Superior temporal gyrus (tissue), 1 donor: ENCODE results near the gene TCF7L2.
"Not testable (repeated sequence)": the region's sequence is repeated elsewhere in the genome, so short reads cannot be mapped to it uniquely, and the experiment has no call there.

Source experiments
- DNase-seq: peaks from one replicate; pipeline ENCODE4 v3.0.0-alpha.2; 2016; ENCODE audit errors: extremely low spot score

TCF7L2 gene

DNA sequence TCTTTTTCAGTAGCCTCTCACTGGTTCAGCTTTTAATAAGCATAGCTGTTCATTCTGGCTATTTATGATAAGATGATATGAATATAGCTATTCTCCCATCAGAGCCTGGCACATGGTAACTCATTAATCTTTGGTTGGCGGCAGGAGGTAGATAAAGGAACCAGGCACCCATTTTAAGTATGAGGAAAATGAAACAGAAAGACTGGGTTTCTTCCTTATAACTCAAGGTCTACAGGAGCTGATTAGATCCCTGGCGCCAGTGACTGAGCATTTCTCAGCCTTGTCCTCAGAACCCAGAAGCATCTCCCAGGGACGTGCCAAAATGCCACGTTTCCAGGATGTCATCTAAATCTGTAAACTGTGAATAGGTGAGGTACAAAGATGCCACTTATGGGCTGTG lies 141.9 kb downstream of the TCF7L2 start:
- no peak for DNase-seq

GRCh38 chr10:113093188-113094113 lies 143.4 kb downstream of the TCF7L2 start:
- DNase-seq, result no peak

DNA sequence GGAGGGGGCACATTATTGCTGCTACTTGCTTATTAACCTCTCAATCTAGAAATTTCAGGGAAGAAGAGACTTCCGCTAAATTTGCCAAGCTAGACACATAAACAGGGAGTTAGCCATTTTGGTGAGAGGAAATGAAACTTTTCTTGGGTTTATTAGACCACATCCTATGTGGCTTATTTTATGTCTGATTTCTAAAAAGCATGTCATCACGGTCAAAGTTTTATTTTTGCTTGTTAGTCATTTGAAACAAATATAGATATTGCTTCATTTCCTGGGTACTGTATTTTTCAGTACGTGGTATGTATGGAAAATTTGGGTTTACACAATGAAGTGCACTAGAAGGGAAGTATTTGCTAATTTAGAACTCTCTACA lies 144.1 kb downstream of the TCF7L2 start:
- no peak for DNase-seq

DNA sequence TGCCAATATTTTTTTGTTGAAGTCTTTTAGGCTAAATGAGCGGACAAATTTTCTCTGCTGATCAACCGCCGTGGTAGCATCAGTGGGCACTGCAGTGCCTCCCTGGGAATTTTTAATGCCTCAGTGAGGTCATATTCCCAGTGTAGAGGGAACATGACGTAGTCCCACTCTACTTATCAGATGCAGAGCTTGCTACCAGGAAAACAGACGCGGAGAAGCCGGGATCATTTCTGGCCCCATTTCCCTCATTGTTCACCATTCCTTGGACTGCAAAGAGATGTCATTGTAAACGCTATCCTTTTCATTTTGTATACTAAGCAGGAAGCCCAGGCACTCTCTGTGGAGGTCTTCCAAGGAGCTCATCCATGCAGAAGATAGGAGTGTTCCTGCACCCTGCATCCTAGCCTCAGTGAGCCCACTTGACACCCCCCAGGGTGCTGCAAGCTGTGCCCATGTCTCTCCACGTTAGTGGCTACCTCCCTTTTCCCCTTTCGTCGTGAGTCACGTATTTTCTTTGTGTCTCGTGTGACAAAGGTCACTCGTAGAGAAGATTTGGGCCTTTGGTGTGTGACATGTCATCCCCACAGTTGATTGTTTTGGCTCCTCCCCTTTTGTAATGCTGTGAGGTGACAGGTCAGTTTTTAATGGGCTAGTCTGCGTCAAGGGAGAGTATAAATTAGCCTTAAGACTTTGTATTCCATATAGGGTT lies 145.5 kb downstream of the TCF7L2 start:
- DNase-seq, result no peak

DNA sequence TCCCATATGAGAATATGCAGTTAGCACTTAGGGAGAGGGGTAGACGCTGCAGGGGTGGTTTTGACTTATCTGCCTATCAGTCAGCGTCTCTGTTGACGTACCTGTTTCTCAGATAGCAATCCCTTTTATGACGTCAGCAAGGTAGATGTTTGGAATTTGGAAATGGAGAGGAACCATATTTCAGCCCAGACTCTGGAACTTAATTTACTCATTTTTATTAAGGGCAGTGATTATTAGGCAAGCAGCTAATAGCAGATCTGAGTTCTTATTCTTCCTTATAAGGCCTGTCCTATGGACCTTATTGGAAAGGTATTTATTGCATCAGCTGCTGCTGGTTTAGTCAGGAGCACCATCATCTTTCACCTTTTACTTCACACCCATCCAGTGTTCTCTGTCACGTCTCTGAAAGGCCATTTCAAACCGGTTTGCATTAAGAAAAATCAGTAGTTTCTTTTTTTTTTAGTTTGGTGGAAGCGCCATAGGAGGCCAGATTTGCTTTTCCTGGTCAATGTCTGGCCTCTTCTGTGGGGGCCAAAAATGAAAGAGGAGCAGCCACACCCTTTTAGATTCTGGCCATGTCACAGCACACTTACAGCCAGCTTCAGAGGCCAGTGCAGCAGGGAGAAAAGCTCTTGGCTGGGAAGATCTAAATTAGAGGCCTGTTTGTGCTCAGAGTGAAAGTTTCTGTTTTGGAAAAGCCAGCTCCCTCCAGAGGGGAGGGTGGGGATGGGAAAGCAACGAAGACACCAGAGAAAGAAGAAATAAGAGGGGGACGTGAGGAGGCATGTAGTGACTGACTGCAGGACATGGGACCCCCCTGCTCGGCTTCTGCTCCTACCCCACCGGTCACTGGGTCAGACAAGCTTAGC lies 146.3 kb downstream of the TCF7L2 start:
- DNase-seq, result no peak

DNA sequence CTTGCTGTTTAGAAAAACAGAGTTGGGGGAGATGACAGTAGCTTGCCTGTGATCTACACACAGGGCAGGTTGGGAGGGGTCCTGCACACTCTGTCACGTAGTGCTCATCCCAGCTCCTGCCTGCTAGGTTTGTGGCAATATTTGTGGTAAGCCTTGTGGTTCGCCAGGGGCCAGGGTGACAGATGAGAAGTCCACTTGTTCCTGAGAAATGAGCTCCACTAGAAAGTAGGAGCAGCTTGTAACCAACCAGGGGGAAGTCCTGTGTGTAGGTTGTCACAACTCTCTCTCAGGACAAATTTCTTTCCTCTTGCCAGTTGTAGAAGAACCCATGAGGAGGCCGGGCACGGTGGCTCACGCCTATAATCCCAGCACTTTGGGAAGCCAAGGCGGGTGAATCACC lies 147.0 kb downstream of the TCF7L2 start:
- DNase-seq, result no peak

DNA sequence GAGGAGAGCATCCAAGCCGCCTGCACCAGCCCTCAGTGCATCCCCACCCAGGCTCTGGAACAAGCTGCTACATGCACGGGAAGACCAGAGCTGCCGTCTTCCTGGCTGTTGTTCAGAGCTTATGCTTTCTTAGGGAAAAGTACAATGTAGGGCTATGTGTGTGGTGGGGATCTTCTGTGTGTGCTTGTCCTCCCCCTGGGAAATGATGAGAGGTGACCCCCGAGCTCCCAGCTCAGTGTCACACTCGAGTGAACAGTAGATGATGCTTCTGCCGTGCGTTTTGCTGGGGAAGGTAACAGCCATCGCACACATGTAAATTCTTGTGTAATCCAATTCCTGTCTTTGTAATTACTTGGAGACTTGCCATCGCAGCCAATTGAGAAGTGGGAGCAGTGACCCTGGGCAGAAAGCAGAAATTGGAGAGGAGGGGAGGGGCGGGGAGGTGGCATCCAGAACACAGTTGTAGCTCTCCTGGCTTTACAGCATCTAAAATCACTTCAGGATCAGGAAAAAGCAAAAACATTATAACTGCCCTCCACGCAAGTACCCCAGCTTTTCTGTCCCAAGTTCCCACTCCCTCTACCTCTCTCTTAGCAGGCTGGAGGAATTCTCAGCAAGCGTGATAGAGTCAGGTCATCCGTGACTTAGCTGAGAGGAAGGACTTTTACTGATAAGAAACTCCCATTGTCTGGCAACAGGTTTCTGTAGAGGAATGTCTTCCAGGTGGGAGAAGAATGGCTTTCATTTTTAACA lies 149.6 kb downstream of the TCF7L2 start:
- no peak for DNase-seq

- no peak for DNase-seq
Observed at GRCh38 chr10:113100281-113100680, 150.2 kb downstream of the TCF7L2 start.

DNA sequence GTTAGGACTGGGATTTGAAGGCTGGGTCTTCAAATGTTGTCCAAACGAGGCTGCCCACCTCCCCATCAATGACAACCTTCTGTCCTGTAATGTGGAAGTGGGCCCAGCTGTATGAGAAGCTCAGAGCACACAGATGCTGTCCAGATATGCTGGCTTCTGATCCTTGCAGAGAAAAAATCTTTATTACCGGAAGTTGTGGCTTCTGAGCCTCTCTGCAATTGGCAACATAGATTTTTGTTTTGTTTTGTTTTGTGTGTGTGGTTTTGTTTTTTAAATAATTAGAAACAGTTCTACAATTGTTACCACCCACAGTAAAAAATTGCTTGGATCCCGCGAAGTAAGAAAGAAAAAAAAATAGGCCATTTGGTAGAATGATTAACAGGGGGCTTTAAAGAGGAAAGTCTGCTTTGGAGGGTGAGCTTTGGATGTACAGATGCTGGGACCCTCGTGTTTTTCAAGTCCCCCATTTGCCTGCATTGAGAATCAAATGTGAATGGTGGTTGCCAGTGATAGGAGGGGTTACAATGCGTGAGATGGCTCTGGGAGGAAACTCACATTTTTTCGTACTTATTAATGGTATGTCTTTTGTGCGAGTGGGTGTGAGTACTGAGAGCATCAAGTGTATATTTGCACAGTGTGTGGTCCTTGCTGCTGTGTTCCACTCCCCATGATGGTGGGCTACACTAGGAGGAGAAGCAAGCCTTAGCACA lies 153.2 kb downstream of the TCF7L2 start:
- DNase-seq, result no peak

DNA sequence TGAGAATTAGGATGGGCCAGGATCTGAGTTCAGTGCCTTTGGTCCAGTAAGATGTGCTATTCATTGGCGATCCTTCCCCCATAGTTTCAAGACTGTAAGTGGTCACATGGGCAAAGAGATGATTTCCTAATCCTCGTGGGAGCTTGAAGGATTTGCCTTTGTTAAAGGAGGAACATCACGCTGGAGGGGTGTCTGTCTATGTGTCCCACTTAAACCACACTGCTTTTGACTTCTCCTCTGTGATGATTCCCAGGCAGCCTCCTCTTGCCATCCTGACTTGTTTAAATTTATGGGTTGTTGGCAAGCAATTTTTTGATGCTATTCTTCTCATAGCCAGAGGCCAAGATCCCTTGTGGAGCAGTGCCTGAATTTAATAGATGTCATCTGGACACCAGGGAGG lies 154.0 kb downstream of the TCF7L2 start:
- DNase-seq, result no peak

DNA sequence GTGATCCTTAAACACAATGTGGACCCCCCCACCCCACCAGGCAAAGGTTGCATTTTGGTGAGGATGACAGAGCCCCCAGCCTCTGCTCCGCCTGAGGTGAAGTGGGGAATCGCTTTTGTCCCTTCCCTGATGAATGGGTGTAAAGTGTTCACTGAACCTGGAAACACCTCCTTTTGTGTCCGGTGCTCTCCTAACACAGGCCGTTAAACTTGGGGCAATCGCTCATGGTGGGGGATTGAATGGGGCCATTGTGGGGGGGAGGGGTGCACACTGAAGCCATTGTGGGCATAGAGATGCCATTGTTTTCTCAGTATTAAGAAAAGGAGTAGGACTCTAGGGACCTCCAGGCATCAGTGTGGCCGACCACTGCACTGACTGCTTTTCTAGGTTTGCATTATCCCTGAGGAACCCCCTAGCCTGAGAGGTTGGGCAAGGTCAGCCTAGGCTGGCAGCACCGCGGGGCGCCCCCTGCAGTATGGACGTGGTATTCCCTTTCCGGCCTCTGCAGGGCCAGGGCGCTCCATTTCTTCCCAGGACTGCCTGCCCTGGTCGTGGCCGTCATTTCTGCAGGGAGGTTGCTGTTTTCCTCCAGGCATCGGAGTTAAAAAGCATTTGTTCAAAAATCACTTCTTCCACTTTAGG lies 158.3 kb downstream of the TCF7L2 start:
- DNase-seq, result no peak

GRCh38 chr10:113108948-113109347 lies 158.9 kb downstream of the TCF7L2 start:
- no peak for DNase-seq

GRCh38 chr10:113109482-113109881 lies 159.4 kb downstream of the TCF7L2 start:
- DNase-seq, result not testable (repeated sequence)

- DNase-seq, result no peak
Observed at GRCh38 chr10:113111260-113111659, 161.2 kb downstream of the TCF7L2 start.

DNA sequence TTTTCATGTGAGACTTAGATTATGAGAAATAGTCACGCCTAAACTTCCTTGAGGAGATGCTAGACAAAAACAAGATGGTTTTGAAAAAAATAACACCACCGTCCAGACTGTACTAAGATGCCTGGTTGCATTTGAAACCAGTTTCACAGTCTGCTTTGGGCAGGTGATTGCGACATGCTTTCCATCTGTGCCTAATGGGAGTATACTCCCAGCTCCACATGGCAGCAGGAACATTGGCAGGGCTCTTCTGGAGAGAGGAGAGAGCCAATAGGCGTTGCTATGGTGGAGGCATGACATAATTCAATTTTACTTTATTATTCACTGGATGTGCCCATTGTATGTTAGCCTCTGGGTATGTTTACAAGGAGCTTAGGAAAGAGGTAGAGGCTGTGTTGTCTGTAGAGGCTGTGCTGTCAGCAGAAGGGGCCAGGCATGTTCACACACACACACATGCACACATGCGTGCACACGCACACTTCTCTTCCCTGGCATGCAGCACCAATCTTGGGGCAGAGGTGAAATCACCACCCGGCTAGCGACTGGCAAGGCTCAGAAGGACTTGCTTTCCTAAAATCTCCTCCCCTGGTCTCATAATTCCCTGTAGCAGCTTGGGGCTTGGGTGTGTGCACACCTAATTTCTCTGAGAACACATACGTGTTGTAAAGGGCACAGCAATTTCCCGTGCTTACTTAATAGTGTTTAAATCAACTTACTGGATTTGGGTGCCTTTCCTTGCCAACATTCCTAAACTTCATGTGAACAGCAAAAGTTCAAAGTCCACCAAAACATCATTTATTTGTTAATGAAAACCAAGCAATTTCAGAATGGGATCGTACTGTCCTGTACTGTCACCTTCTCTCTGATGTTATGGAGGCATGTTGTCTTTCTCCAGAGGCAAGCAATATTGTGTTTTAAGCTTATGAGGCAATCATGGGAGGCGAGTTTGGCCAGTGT lies 162.1 kb downstream of the TCF7L2 start:
- DNase-seq, result no peak

GRCh38 chr10:113113241-113113640 lies 163.2 kb downstream of the TCF7L2 start:
- no peak for DNase-seq

GRCh38 chr10:113113918-113114317 lies 163.9 kb downstream of the TCF7L2 start:
- DNase-seq, result no peak

DNA sequence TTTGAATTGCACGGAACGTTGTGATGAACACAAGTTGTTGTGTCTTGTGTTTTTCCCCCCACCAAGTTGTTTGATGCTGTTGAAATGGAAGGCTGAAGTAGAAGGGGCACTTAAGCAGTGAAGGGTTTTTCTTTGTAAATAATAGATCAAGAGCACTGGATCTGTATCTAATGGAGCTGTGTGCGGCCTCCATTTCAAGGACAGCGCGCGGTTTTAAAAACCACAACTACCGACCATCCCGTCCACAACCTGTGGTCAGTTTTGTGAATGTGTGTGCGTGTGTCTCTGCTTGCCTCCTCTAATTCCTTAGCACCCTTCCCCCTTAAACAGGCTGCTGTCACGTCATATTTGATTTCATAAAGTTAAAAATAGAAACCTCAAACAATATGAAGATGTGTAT lies 165.5 kb downstream of the TCF7L2 start:
- no peak for DNase-seq

DNA sequence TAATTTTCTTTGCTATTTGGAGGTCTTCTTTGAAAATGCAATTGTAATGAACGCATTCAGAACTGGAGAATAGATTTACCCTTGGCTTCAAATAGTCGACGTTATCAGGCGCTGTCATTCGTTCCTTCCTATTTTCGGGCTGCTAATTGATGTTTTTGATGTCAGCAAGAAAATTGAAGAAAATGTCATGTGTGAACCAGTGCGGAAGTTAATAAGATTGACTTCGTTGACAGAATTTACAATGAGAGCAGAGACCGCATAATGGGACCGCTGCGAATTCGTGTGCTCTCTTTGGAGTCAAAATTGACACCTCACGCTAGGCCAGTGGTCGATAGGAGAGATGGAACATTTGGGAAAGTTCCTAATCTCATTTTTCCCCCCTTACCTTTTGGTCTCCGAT lies 168.8 kb downstream of the TCF7L2 start:
- DNase-seq, result no peak
